ENCODE results near the gene HNRNPL. TPM values are rescaled to one million over a fixed set of nuclear protein-coding genes. Genes with fewer than 3 reads are reported as not detected.

The HNRNPL gene
- total and polyA plus RNA-seq, 9 of the 15 experiments (the other 6 are each of a cell fraction or from before 2014, with no cell fraction given): 39.5 to 610 (median 299) TPM

DNA sequence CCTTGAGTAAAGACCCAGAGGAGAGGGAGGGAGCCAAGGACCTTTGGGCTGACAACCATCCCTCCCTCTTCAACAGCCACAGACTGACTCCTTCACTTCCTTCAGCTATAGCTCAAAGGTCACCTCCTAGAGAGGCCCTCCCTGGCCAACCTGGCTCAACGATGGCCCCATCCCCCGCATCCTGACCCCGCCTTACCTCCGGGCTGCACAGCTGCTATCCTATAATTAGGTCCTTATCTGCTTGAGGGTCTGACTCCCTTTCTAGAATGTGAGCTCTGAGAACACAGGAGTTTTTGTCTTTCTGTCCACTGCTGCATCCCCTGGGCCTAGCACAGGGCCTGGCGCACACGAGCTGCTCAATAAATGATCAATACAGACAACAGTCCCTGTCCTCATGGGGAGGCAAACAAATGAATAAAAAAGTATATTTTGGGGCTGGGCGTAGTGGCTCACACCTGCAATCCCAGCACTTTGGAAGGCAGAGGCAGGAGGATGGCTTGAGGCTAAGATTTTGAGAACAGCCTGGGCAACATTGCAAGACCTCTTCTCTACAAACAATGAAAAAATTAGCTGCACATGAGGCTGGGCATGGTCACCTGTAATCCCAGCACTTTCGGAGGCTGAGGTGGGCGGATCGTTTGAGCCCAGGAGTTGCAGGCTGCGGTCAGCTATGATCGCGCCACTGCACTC, 30.4 kb downstream of the HNRNPL start (continued):
- TF ChIP-seq, protein P1, sequence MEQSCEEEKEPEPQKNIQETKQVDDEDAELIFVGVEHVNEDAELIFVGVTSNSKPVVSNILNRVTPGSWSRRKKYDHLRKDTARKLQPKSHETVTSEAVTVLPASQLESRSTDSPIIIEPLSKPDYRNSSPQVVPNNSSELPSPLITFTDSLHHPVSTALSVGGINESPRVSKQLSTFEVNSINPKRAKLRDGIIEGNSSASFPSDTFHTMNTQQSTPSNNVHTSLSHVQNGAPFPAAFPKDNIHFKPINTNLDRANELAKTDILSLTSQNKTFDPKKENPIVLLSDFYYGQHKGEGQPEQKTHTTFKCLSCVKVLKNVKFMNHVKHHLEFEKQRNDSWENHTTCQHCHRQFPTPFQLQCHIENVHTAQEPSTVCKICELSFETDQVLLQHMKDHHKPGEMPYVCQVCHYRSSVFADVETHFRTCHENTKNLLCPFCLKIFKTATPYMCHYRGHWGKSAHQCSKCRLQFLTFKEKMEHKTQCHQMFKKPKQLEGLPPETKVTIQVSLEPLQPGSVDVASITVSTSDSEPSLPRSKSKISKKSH (CRISPR knock-in tag; IDR thresholded peaks at IDR 0.05): no peak
- TF ChIP-seq RBM39 (optimal IDR thresholded peaks at IDR 0.05; ENCODE audit: low read depth, low read length): no peak
- peak; percentile 95 for TF ChIP-seq ZEB2 (IDR thresholded peaks at IDR 0.05)
- no peak for TF ChIP-seq ZNF224 (CRISPR knock-in tag; IDR thresholded peaks at IDR 0.05)
- TF ChIP-seq TAF15 (IDR thresholded peaks at IDR 0.05; ENCODE audit: low read depth, low read length): no peak
- no peak for TF ChIP-seq CREBBP (IDR thresholded peaks at IDR 0.05; ENCODE audit: low read depth, low read length)
- TF ChIP-seq ZNF12 (CRISPR knock-in tag; IDR thresholded peaks at IDR 0.05): no peak
- no peak for TF ChIP-seq ZBTB17 (CRISPR knock-in tag; IDR thresholded peaks at IDR 0.05)
- TF ChIP-seq, protein P2, sequence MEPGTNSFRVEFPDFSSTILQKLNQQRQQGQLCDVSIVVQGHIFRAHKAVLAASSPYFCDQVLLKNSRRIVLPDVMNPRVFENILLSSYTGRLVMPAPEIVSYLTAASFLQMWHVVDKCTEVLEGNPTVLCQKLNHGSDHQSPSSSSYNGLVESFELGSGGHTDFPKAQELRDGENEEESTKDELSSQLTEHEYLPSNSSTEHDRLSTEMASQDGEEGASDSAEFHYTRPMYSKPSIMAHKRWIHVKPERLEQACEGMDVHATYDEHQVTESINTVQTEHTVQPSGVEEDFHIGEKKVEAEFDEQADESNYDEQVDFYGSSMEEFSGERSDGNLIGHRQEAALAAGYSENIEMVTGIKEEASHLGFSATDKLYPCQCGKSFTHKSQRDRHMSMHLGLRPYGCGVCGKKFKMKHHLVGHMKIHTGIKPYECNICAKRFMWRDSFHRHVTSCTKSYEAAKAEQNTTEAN (CRISPR knock-in tag; IDR thresholded peaks at IDR 0.05): no peak
- TF ChIP-seq ARID1B (IDR thresholded peaks at IDR 0.05): peak; percentile 78
- TF ChIP-seq THRAP3 (IDR thresholded peaks at IDR 0.05; ENCODE audit: borderline replicate concordance): no peak
- TF ChIP-seq NBN (IDR thresholded peaks at IDR 0.05; ENCODE audit: low read depth): no peak
- no peak for TF ChIP-seq ILF3 (IDR thresholded peaks at IDR 0.05; ENCODE audit: borderline replicate concordance)
- TF ChIP-seq, protein P3, sequence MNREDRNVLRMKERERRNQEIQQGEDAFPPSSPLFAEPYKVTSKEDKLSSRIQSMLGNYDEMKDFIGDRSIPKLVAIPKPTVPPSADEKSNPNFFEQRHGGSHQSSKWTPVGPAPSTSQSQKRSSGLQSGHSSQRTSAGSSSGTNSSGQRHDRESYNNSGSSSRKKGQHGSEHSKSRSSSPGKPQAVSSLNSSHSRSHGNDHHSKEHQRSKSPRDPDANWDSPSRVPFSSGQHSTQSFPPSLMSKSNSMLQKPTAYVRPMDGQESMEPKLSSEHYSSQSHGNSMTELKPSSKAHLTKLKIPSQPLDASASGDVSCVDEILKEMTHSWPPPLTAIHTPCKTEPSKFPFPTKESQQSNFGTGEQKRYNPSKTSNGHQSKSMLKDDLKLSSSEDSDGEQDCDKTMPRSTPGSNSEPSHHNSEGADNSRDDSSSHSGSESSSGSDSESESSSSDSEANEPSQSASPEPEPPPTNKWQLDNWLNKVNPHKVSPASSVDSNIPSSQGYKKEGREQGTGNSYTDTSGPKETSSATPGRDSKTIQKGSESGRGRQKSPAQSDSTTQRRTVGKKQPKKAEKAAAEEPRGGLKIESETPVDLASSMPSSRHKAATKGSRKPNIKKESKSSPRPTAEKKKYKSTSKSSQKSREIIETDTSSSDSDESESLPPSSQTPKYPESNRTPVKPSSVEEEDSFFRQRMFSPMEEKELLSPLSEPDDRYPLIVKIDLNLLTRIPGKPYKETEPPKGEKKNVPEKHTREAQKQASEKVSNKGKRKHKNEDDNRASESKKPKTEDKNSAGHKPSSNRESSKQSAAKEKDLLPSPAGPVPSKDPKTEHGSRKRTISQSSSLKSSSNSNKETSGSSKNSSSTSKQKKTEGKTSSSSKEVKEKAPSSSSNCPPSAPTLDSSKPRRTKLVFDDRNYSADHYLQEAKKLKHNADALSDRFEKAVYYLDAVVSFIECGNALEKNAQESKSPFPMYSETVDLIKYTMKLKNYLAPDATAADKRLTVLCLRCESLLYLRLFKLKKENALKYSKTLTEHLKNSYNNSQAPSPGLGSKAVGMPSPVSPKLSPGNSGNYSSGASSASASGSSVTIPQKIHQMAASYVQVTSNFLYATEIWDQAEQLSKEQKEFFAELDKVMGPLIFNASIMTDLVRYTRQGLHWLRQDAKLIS (CRISPR knock-in tag; IDR thresholded peaks at IDR 0.05): no peak
- TF ChIP-seq PML (IDR thresholded peaks at IDR 0.05; ENCODE audit: low read length): peak; percentile 38; the same call in 1 of the 2 replicates
- no peak for TF ChIP-seq MCM3 (IDR thresholded peaks at IDR 0.05)
- TF ChIP-seq E2F3 (CRISPR knock-in tag; IDR thresholded peaks at IDR 0.05): no peak
- TF ChIP-seq ZNF408 (CRISPR knock-in tag; IDR thresholded peaks at IDR 0.05; ENCODE audit: low read depth): no peak
- TF ChIP-seq NFIX (CRISPR knock-in tag; IDR thresholded peaks at IDR 0.05; ENCODE audit: low read depth): no peak
- TF ChIP-seq ZNF253 (CRISPR knock-in tag; conservative IDR thresholded peaks at IDR 0.05): no peak
- peak; percentile 83 to 90 for TF ChIP-seq KDM1A (IDR thresholded peaks at IDR 0.05)
- TF ChIP-seq HNRNPL (IDR thresholded peaks at IDR 0.05; ENCODE audit: low read depth, low read length): no peak
- peak; percentile 58; the same call in 1 of the 2 replicates for TF ChIP-seq ATF7 (IDR thresholded peaks at IDR 0.05)
- TF ChIP-seq, protein P4, sequence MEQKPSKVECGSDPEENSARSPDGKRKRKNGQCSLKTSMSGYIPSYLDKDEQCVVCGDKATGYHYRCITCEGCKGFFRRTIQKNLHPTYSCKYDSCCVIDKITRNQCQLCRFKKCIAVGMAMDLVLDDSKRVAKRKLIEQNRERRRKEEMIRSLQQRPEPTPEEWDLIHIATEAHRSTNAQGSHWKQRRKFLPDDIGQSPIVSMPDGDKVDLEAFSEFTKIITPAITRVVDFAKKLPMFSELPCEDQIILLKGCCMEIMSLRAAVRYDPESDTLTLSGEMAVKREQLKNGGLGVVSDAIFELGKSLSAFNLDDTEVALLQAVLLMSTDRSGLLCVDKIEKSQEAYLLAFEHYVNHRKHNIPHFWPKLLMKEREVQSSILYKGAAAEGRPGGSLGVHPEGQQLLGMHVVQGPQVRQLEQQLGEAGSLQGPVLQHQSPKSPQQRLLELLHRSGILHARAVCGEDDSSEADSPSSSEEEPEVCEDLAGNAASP (IDR thresholded peaks at IDR 0.05): no peak
